WTC11 (cell line): ENCODE data around the gene NSG1.

Experiments
- CTCF ChIP-seq: fragments of 200-600 bp; IDR thresholded peaks from 2 replicates; pipeline ENCODE4 v1.8.0; 2022; ENCODE audit warnings: antibody characterized with exemption
- FOXP1 ChIP-seq: sonication (generic); formaldehyde crosslinking; IDR thresholded peaks from 2 replicates; pipeline ENCODE4 v1.8.0; 2022; ENCODE audit warnings: missing genetic modification reagents, mild to moderate bottlenecking, moderate library complexity, borderline replicate concordance
- TEAD4 ChIP-seq: sonication (generic); formaldehyde crosslinking; IDR thresholded peaks from 2 replicates; pipeline ENCODE4 v1.8.0; 2022; ENCODE audit warnings: mild to moderate bottlenecking, missing genetic modification reagents
- ZNF281 ChIP-seq: sonication (generic); formaldehyde crosslinking; IDR thresholded peaks from 2 replicates; pipeline ENCODE4 v1.8.0; 2023; ENCODE audit warnings: mild to moderate bottlenecking, missing genetic modification reagents

- TF ChIP-seq ZNF281 (CRISPR knock-in tag): no peak
- no peak for TF ChIP-seq FOXP1
- TF ChIP-seq TEAD4: no peak
- TF ChIP-seq CTCF: no peak
Measured at GRCh38 chr4:4413806-4414205, 26.9 kb downstream of the NSG1 start.
